Ishikawa (cell line): ENCODE measurements around the gene IGSF3.

ENCODE experiments used
- CEBPB ChIP-seq: IDR thresholded peaks from 2 replicates; pipeline ENCODE4 v1.6.1; 2012
- NFIC ChIP-seq: IDR thresholded peaks from 2 replicates; pipeline ENCODE4 v1.6.1; 2012
- TAF1 ChIP-seq: IDR thresholded peaks from 2 replicates; pipeline ENCODE4 v1.6.1; 2012; ENCODE audit warnings: low read depth, mild to moderate bottlenecking
- TCF12 ChIP-seq: IDR thresholded peaks from 2 replicates; pipeline ENCODE4 v1.6.1; 2012; ENCODE audit warnings: low read depth

DNA sequence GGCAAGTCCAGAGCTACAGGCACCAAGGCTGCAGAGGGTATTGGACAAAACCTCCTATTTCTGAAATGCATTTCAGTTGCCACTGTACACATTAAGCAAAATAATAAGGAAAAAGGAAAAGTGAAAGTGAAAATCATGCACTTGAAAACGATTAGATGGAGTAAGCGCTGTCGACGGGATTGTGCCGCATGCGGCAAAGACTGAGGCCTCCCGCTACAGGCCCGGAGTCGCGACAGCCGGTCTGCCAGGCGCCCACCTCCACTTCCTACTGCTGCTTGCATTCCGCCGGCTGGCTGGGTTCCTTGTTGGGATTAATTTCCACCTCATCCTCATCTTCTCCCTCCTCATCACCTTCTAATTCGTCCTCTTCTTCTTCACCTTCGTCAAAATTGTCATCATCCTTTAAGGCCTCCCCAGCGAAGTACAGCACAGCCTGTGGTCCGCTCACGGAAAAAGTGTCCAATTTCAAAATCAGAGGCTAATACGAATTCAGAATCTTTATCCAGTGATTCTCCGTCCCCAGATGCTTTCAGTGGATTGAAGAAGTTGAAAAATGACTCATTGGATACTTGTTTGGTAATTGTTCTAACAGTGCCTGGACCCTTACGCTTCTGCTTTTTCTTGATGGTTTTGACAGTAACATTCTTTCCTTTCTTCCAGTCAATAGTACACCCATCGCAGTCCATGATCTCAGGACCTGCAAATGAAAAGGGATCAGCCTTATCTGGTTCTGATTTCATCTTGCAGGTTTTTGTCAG lies 134.7 kb downstream of the IGSF3 start:
- TF ChIP-seq NFIC (no peak), TCF12 (no peak), CEBPB (no peak), TAF1 (no peak)
